Activated T-cell treated with anti-CD3 and anti-CD28 coated beads, Interleukin-2, amount 50 U/mL, for 1 hour (primary cell): Measurements from ENCODE around the gene SORT1.
"Not testable (repeated sequence)": the region's sequence is repeated elsewhere in the genome, so short reads cannot be mapped to it uniquely, and the experiment has no call there.

Source experiments
- DNase-seq: peaks from one replicate; pipeline ENCODE4 v3.0.0-alpha.2; 2020

SORT1 gene

DNA sequence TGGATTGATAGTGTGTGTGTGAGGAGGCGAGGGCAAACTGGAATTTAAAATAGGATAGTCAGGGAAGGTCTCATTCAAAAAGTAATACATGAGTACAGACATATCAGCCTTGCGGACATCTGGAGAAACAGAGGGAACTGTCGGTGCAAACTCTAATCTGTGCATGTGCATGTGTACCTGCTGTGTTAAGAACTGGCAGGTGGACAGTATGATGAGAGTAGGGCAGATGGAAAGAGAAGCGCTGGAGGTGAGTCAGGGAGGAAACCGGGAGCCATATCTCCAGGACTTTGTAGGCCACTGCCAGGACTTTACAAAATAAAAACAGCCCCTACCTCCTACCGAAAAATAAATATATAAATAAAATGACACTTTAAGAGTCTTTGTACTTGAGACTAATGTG is 59.6 kb downstream of the SORT1 start:
- DNase-seq: no peak

DNA sequence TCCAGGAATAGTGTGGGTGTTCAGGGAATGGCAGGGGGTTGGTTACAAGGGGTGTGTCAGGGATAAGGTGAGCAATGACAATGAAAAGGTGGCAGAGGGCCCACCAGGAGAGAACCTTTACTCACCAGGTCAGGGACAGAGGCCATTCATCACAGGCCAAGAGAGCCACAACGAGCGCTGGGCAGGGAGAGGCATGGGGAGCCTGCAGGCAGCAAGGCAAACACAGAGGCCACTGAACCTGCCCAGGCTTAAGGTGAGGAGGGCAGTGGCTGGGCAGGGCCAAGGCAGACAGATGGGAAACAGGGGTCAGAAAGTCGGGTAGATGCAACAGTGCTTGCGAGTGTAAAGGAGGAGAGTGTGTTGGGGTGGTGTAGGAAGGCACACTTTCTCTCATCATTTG is 62.6 kb downstream of the SORT1 start:
- no peak for DNase-seq

DNA sequence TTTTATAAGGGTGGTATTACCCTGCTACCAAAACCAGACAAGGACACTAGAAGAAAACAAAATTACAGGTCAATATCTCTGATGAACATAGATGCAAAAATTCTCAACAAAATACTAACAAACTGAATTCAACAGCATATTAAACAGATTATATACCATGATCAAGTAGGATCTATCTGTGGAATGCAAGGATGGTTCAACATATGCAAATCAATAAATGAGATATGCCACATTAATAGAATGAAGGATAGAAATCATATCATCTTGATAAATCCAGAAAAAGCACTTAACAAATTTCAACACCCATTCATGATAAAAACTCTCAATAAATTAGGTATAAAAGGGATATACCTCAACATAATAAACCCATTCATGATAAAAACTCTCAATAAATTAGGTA is 66.6 kb downstream of the SORT1 start:
- no peak for DNase-seq

DNA sequence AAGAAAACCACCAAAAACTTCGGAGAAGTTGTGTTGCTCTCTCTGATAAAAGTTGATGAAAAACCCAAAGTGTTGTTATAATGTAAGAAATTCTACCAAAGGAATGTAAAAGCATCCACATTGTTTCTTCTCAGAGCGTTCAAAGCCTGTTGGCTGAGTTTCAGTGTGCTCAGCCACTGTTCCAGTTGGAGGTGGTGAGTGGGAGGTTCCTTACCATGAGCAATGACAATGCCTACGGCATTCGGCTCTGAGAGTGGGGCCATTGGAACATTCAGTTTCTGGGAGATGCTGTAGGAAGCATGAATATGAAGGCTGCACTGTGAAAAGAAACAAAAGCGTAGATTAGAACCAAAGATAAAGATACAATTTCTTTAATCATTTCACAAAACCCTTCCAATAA is 70.4 kb downstream of the SORT1 start:
- no peak for DNase-seq

DNA sequence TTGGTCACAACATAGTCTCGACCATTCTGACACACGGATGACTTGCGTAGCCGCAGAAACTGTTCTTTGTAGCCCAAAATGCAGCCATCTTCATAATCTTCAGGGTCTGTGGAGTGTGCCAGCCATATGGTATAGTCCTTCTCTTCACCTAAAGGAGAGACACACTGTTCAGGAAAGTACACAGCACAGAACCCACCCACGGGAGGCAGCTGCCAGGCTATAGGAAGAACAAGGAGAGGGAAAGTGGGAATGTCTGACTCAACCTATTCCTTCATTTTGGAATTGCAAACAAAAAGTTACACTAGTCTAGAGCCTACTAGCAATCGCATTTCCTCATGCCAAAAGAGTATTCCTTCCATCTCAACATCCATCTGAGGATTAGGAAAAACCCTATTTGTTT is 74.7 kb downstream of the SORT1 start:
- DNase-seq: no peak

DNA sequence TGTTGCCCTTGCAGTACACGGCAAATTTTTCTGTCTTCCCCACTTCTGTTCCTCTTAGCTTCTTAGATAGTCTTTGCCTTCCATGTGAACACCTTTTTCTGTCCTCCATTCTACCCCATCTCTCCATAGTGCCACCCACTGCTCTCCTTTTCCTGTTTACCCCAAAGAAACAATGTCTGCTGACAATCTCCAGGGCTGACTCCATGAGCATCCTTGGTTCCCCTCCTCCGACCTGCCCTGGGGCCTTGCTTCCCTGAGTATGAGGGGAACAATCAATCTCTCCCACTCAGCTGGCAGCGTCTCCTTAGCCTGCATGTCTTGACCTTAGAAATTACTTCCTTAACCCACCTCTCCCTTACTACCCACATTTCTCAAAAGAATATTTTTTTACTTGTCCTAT is 78.6 kb downstream of the SORT1 start:
- no peak for DNase-seq

DNA sequence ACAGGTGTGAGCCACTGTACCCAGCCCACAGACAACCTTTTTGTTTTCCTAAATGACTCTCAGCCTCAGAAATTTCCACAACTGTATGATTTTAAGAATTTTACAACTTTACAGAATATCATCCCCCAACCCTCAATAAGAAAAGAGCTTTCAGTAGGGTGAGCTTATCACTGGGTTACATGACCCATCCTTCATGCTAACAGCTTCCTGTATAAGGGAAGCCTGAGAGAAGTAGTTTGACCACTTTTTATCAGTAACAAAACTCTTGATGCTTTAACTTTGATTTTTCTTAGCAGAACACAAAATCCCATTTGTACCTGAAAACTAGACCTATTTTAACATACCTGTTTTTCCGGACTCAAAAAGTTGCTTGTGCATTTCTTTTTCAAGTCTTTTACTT is 81.2 kb downstream of the SORT1 start:
- no peak for DNase-seq

DNA sequence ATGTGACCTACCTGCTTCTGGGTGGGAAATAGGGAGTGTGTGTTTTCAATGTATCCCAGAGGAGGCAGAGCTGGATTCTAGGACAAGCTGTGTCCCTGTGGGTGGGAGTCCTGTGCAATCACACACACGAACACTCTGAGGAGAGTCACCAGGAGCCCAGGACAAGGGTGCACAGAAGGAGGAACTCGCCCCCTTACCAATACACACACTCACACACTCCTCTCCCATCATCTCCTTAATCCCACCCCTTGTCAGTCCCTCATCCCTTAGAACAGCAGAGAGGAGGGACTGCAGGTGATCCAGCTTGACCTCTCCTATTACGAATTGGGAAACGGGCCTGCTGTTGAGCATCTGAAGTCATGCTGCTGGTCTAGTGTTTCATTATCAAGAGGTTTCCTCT is 82.4 kb downstream of the SORT1 start:
- DNase-seq: no peak

DNA sequence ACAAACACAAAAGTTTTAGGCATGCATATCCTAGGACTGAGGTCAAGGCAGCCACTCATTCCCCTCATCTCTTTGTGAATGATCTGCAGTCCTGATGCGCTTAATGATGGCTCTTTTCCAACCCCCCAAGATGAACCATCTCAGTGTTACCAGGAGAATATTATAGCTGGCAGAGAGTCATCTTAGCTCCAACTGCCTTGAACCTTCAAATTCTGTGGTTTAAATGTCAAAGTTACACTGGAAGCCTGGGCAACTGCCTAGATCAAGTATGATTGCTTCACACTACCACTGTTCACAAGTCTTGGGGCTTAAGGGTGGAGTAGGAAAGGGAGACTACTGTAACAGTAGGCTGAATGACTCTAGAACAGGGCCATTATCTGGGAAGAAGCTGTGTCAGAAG is 82.9 kb downstream of the SORT1 start:
- DNase-seq: no peak

DNA sequence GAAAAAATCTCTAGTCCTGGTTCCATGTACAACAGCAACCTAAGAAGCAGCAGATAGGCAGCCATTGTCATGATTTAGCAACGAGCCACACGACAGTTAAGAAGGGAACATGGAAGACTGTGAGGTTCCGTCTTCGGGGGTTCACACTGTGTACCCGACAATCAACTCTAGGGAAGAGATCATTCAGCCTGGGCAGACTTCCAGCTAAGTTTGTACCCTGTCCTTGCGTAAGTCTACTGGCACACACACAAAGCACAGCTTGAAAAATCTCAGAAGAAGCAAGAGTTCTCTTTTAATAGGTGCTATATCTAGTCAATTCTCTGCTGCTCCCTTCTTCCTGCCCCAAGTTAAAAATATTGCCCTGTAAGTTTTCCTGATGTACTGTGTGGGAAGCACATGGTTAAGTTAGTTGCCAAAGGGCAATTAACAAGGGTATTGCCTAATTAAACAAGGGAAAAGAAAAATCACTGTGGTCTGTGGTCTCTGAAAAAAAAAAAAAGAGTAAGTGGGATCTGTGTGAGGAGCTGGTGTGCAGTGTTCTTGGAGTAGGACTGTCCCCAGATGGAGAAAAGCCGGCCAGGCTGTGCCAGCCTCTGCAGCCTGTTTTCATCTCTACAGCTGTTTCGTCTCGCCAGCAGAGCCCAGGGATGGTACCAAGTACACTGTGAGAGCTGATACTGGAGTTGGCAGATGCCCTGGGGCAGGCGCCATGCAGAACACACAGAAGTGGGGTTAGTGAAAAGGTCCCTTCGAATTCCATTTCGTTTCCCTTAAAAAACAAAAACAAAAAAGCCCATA is 84.5 kb downstream of the SORT1 start:
- DNase-seq: no peak

DNA sequence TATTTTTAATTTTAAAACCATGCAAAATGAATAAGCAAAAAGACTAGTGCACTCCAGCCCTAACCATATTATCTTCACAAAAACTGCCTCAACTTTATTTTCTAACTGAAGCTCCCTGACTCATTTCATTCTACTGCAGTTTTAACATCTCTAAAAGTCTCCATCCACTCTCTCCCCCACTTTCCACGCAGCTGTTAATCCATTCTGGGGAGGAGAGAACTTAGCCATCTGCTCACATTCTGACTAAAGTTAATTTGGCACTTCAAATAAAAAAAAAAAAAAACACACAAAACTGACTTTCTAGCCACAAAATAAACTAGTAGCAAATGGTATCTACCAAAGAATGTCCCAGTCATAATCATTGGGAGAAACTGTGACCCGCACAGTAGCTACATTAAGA is 85.5 kb downstream of the SORT1 start:
- DNase-seq: no peak

DNA sequence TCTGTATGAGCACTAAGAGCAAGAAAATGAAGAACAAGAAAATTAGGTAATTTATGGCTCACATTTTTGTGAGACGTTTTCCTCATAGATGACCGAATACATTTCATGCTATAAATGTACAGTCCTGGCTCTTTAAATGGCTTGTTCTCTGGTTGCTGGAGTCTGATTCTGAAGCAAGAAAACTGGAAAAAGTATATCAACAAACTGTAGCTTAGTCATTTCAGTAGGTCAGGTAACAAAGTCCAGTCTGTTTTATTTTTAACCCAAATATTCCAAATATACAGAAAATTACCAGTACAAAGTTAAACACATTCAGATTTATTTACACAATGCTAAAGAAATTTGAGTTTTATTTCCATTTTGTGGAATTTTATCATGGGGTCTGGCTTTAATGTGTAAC is 88.4 kb downstream of the SORT1 start:
- no peak for DNase-seq

DNA sequence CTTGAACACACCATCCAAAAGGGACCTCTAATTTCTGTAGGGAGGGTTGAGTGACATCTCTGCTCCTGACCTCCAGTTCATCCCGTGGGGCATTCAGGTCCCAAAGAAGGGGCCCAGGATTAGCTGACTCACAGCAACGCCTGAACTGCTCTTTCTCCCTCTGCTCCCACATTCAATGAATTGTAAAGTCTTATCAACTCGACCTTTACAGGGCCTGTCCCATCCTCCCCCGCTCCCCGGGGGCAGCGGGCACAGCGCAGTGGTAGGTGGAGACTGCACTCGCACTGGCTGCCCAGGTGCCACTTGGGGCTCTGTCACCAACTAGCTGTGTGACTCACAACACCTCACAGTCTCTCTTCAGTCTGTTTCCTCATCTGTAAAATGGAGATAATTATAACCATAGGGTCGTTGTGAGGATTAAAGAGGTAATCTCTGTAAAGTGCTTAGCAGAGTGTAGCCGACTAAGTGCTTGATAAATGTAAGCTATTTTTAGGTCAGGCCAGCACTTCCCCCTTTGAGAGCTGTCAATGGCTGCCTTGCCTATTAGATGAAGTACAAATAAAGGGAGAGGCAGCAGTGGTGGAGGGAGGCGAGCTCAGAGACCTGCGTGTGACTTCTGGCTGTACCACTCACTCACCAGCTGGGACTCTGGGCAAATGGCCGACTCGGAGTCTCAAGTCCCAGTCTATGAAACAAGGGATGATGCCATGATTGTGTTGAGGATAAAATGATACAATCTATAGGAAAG is 90.3 kb downstream of the SORT1 start:
- DNase-seq: no peak

DNA sequence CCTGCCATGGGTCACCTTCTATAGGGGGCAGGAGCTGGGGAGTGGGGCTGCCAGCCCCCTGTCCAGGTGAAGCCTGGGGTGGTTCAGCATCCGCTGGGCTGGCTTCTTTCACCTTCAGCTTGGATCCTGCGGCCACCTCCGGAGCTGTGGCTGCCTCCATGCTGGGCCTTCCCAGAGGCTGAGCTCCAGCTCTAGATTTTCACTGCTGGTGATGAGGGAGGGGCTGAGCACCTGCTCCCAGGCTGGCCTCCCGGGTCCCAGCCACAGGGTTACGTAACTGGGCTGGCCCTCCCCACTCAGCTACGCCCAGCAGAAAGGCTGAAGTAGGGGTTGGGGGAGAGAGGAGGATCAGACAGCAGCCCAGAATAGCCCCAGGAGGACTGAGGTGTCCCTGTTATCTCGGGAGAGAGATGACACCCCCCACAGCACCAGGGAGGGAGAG is 90.9 kb downstream of the SORT1 start, which contains the start of gene MYBPHL:
Gene MYBPHL, minus strand, starts transcription at position 180 of the 442 bp plus-strand sequence. Its CDS starts 20 bp downstream, at position 160.
- DNase-seq: no peak

DNA sequence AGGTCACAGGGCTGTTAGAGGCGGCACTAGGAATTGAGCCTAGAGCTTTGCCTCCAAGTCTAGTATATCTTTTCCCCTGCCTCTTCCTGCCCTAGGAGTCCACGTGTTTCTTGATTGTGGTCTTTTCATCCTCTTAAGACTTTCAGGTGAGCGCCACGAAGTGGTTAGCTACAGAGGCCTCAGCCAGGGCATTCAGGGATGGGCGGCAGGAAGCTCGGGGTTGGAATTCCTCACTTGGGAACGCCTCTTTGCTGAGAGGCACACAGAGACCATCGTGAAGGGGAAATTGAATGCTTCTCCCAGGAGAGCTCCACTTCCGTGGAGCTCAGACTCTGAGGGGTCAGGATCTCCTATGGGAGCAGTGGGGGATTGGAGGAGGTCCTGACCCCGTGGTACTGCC is 91.7 kb downstream of the SORT1 start:
- not testable (repeated sequence) for DNase-seq

DNA sequence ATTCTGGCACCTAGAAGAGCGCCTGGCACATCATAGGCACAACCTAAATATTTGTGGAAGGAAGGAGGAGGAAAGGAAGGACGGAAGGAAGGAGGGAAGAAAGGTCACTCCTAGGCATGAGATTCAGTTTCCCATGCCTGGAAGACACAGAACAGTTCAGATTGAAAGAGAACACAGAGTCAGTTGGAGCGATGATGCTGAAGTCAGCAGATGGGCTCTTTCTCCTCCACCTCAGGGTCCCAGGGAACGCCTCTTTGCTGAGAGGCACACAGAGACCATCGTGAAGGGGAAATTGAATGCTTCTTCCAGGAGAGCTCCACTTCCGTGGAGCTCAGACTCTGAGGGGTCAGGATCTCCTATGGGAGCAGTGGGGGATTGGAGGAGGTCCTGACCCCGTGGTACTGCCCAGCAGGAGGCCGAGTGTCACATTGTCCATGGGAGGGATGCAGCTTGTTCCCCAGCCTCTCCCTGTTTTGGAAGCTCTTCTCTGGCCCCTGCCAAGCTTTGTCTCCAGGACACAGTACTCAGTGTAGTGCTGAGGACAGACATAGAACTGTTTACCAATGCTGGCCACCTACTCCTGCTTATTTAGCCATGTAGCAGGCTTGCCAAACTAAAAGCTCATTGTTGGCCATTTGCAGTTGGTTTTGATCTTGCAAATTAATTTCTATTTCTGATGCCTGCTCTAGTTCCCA is 93.3 kb downstream of the SORT1 start:
- DNase-seq: no peak

DNA sequence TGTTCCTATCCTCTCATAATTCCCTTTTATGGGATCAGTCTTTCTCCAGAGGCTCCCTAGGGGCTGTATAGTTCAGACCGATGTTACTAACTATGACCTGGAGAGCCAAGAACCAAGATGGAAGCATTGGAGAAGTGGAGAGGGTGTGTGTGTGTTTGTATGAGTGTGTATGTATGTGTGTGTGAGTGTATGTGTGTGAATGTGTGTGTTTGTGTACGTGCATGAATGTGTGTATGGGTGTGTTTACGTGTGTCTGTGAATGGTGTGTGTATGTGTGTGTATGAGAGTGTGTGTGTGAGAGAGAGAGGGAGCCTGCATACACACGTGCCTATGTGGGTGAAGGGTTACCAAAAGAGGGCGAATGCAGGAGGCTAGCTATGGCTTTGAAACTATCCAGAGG is 95.8 kb downstream of the SORT1 start:
- DNase-seq: no peak

DNA sequence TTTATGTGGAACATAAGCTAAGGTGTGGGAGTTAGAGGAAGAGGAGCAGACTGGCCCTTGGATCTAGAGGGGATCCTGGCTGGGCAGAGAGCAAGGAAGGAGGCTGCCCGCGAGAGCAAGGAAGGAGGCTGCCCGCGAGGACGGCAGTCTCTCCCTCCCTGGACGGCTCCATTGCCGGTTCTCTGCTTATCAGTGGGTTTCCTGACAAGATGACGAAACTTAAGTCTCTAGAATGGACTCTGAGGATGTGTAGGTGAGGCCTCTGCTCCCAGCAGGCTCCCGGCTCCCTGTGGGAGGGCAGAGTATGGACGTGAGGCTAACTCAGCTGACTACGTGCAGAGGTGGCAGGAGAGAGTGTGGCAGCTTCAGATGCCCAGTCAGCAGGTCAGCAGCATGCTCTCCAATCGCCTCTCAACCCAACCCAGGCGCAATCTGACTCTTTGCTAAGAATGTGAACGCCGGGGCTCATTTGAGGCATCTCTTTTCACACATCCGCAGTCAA is 97.0 kb downstream of the SORT1 start:
- no peak for DNase-seq

DNA sequence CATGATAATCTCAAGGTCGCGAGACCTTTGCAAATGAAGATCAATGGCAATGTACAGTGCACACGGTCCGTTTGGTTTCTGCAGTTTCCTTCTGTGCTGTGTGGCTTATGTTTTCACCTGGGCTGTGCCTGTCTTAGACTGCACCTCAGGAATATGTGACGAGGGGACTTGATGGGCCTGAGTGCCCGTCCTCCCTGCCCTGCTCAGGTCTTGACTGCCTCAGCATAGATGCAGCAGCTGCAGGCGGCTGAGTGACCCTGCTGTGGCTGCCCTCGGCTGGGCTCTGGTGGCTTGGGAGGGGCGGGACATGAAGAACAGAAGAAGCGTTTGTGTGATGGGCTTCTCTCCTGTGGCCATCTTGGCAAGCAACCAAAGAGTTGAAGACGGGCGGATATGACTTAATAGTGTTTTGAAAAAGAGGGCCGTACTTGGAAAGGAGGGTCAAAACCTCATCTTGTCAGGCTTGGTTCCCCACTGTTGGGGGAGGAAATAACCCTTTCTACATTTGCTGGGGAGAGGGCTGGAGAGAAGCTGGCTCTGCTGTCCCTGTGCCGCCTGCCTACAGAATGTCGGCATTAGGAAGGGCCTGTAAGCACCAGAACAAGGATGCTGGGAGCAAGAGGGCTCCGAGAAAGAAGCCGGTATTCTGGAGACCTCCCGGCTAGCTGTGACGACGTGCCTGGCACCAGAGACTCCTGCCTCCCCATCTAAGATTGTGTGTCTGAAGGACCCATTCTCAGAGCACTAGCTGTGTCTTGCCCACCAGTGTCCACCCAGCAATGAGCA is 98.0 kb downstream of the SORT1 start:
- no peak for DNase-seq

DNA sequence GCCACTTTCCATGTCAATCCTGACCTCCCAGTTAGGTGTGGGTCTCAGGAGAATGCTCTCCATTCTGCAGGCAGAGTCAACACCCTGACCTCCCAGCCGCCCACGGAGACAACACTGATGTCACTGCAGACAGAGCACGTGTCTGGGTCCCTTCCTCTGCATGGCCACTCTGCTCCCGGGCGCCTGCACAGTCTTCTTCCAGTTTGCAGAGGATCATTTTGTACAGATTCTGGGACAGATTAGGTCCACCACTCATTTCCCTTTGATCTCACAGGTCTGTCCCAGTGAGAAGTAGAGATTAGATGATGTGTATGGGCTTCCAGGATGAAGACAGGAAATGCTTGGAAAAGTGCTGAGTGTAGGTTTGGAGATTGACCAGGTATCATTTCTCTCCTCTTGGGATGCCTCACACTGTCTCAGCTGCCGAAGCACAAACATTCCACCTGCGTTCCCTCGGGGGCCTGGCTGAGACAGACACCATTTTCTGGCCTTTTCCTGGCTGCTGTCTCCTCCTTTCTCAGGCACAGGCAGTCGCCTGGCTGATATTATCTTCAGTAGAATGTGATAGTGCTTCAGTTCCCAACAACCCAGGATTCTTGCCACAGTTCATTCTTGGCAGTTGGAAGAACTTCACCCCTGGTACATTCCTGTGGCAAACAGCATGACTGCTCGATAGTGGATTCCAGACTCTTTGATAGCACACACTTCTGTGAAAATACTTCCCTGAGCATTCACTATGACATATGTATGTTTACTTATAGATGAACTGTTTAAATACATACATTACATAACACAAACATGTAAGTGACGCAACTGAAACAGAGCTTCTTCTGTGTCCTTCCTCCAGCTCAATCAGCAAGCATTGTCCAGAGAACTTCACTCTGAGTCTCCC is 98.8 kb downstream of the SORT1 start:
- DNase-seq: no peak

DNA sequence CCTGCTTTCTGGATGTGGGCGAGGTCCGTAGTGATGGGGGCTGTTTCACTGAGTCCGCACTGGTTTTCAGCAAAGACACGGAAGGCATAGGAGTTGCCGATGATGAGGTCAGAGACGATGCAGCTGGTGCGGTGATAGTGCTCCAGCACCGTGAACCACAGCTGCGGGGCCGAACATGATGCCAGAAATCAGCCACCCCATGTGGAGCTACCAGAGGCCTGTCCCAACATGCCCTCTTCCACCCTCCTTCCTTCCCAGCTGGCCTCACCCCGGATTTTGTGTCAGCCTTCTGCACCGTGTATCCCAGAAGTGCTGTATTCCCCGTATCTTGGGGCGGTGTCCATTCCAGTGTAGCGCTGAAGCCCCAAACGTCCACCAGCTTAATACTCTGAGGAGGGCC is 100.9 kb downstream of the SORT1 start:
- no peak for DNase-seq
